HG02759 (cell line): ENCODE measurements around the gene FAM13B.

ENCODE experiments used
- ATAC-seq: cut with Tn5 transposase; IDR thresholded peaks from one replicate; pipeline ENCODE4 v1.9.1; 2021; ENCODE audit warnings: mild to moderate bottlenecking, moderate library complexity; ENCODE audit not compliant: unreplicated experiment

The FAM13B gene

GRCh38 chr5:137901011-137901817 lies 131.7 kb downstream of the FAM13B start:
- ATAC-seq = no peak

DNA sequence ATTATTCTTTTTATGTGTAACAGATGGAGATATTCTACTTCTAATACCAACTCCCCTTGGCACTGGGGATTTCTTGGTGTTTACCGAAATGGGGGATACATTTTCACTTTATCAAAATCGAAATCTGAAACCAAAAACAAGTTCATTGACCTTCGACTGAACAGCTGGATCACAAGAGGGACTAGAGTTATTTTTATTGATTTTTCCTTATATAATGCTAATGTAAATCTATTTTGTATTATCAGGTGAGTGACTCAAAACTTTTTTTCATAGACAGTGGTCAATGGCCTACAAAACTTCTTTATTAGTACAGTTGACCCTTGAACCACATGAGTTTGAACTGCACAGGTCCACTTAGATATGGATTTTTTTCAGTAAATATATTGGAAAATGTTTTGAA lies 133.4 kb downstream of the FAM13B start:
- no peak for ATAC-seq

DNA sequence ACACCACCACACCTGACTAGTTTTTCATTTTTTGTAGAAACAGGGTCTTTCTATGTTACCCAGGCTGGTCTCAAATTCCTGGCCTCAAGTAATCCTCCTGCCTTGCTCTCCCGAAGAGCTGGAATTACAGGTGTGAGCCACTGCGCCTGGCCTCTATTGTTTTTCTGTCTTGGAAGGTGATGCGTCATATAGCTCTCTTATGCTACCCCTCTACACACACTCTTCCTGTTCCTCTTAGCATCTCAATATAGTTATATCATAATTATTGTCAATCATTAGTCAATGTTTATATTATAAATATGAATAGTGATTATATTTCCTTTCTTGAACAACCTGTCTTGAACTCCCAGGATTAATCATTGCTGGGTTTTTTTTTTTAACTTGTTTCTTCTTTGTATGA lies 136.3 kb downstream of the FAM13B start:
- no peak for ATAC-seq

- no peak for ATAC-seq
These were observed 138.3 kb downstream of the FAM13B start for GRCh38 chr5:137894586-137894985.

- ATAC-seq = no peak
These were observed 141.0 kb downstream of the FAM13B start for GRCh38 chr5:137891849-137892248.

- ATAC-seq = no peak
These were observed 142.0 kb downstream of the FAM13B start for GRCh38 chr5:137890845-137891244.

- ATAC-seq = peak; percentile 99
These were observed 143.8 kb downstream of the FAM13B start, which contains the start of gene PKD2L2 for GRCh38 chr5:137888863-137889759. Gene PKD2L2 (plus strand): TSS chr5:137889457. CDS start chr5:137889492, 35 bp downstream.

- ATAC-seq = no peak
These were observed 144.4 kb downstream of the FAM13B start for GRCh38 chr5:137888466-137888862.
